Measurements from ENCODE around the gene RAB21. TPM values are rescaled to one million over a fixed set of nuclear protein-coding genes. Genes with fewer than 3 reads are reported as not detected.

RAB21 gene
- total and polyA plus RNA-seq, 11 donors = 25.3 to 236 (median 193) TPM

- Histone ChIP-seq H3K4me3 (no peak overlapping the region), H3K4me1 (peaks cover 0 to 46% (median 0%) of the 10 kb centered on the region in 12 donors), H3K9me3 (no peaks in the 10 kb centered on the region), H3K27ac (peak overlapping the region in 1 of 12 donors; percentile 56), H3K36me3 (peaks cover 0 to 89% (median 72%) of the 10 kb centered on the region in 9 donors), H3K27me3 (no peaks in the 10 kb centered on the region)
- TF ChIP-seq POLR2A (IDR thresholded peaks at IDR 0.05) = no peak
- no peak for DNase-seq
- intact Hi-C loops (cut with DNase I) = loop anchor here in 2 of 10 donors (10.0 kb wide), 2 partner anchors 58 to 118 kb away; no protein-coding TSS in a partner anchor
- ATAC-seq = no peak
- 77 to 84% (median 81%) methylated on average over 1 of the region's 1 CpG for WGBS, 4 donors
Observed at GRCh38 chr12:71786829-71787228, 32.2 kb downstream of the RAB21 start.

GRCh38 chr12:71787580-71787979, 32.9 kb downstream of the RAB21 start:
- Histone ChIP-seq H3K4me1 (peaks cover 0 to 41% (median 0%) of the 10 kb centered on the region in 12 donors), H3K9me3 (no peaks in the 10 kb centered on the region), H3K27me3 (no peaks in the 10 kb centered on the region), H3K36me3 (peaks cover 0 to 81% (median 64%) of the 10 kb centered on the region in 9 donors), H3K27ac (peak overlapping the region in 1 of 12 donors; percentile 56), H3K4me3 (no peak overlapping the region)
- WGBS, 4 donors = 59 to 75% (median 64%) methylated on average over 1 of the region's 1 CpG
- intact Hi-C loops (cut with DNase I) = loop anchor here in 2 of 10 donors (10.0 kb wide), 2 partner anchors 57 to 117 kb away; no protein-coding TSS in a partner anchor
- no peak for TF ChIP-seq CTCF (IDR thresholded peaks at IDR 0.05)
- no peak for TF ChIP-seq POLR2A (IDR thresholded peaks at IDR 0.05)
- DNase-seq (no peak), ATAC-seq (no peak)

GRCh38 chr12:71790331-71790730, 35.7 kb downstream of the RAB21 start:
- H3K4me3 ChIP-seq = no peak overlapping the region
- 0 to 92% (median 45%) methylated on average over 1 of the region's 1 CpG for WGBS, 4 donors
- no peaks in the 10 kb centered on the region for H3K9me3 ChIP-seq
- H3K27ac ChIP-seq = peak overlapping the region in 1 of 12 donors; percentile 47
- peaks cover 0 to 54% (median 41%) of the 10 kb centered on the region in 9 donors for H3K36me3 ChIP-seq
- no peaks in the 10 kb centered on the region for H3K27me3 ChIP-seq
- TF ChIP-seq POLR2A (IDR thresholded peaks at IDR 0.05) (no peak), CTCF (IDR thresholded peaks at IDR 0.05) (no peak)
- peaks cover 0 to 41% (median 0%) of the 10 kb centered on the region in 12 donors for H3K4me1 ChIP-seq
- DNase-seq (no peak), ATAC-seq (no peak)
- intact Hi-C loops (cut with DNase I) = no loop called here

- no peak for TF ChIP-seq POLR2A (IDR thresholded peaks at IDR 0.05)
- no peak for TF ChIP-seq CTCF (IDR thresholded peaks at IDR 0.05)
- H3K4me3 ChIP-seq = no peak overlapping the region
- H3K9me3 ChIP-seq = no peaks in the 10 kb centered on the region
- H3K27me3 ChIP-seq = no peaks in the 10 kb centered on the region
- H3K4me1 ChIP-seq = peaks cover 0 to 36% (median 0%) of the 10 kb centered on the region in 12 donors
- DNase-seq = no peak
- H3K27ac ChIP-seq = no peak overlapping the region
- ATAC-seq = no peak
- intact Hi-C loops (cut with DNase I) = no loop called here
- 82 to 91% (median 86%) methylated on average over 4 of the region's 4 CpGs for WGBS, 4 donors
- H3K36me3 ChIP-seq = peaks cover 0 to 41% (median 29%) of the 10 kb centered on the region in 9 donors
Observed at GRCh38 chr12:71791473-71792150, 36.9 kb downstream of the RAB21 start.
